ENCODE measurements around the gene TRMT1.

Gene TRMT1

DNA sequence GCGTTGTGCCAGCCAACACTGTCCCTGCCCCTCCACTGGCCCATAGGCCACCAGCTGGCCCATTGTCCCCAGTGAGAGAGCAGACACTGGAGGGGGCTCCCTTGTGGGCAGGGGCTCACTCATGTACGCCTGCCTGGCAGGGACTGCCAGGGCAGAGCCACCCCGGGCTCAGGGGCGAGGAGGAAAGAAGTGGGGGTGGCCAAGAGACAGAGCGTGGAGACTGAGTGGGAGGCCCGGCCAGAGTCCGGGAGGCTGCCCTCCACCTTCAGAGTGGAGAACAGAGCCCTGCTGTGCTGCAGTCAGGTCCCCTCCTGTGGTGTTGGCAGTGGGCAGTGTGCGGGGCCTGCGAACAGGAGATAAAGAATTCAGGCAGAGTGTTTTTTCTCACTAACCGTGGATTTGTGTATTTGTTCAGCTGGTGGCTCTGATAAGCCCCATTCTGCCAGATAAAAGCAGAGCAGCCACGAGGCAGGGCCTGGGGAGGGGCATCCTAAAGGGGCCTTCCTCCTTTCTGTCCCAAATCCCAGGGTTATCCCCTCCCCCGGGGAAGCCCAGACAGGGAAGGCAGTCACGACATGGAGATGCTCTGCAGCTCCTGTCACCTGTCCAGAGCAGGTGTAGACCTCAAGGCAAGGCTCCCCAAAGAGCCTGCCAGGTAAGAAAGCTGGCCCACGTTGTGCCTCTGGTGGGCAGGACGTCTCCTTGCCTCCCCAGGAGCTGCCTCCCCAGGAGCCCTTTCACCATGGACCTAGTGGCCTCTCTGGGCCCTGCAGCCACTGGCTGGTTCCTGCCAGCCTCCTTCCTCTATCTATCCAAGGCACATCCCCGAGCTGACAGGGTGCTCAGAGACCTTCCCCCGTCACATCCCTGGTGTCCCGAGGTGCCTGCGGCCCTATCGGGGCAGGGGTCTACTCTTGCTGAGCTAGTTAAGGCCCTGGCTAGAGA, 46.9 kb downstream of the TRMT1 start:
- DNase-seq = no peak

DNA sequence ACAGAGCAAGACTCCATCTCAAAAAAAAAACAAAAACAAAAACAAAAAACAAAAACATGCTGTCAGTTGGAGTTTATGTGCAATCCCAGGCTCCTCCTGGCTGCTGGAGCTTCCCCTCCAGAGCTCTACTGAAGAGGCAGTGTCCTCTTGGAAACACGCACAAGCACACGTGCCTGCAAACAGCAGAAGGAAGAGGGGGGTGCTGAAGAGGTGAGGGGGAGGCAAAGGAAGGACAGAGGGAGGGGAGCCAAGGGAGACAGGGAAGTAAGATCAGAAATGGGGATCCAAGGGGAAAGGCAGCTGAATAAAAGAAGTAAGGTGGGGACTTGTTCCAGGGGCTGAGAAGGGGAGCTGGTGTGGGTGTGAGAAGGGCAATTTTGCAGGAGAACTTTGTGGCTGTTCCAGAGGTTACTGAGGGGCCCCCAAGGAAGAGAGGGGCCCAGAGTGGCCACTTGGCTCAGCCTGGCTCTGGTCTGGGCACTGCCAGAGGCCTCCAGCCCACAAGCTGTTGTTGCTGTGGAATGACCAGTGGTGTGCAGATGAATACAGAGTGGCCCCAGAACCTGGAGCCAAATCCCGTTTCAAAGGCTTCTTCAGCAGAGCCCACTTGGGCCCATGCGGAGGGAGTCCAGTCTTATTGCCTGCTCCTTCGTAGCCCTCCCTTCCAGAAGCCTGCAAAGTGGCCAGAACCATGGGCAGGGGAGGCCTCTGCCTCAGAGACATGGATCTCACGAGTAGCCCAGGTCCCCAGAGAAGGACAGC, 48.3 kb downstream of the TRMT1 start:
- no peak for DNase-seq

DNA sequence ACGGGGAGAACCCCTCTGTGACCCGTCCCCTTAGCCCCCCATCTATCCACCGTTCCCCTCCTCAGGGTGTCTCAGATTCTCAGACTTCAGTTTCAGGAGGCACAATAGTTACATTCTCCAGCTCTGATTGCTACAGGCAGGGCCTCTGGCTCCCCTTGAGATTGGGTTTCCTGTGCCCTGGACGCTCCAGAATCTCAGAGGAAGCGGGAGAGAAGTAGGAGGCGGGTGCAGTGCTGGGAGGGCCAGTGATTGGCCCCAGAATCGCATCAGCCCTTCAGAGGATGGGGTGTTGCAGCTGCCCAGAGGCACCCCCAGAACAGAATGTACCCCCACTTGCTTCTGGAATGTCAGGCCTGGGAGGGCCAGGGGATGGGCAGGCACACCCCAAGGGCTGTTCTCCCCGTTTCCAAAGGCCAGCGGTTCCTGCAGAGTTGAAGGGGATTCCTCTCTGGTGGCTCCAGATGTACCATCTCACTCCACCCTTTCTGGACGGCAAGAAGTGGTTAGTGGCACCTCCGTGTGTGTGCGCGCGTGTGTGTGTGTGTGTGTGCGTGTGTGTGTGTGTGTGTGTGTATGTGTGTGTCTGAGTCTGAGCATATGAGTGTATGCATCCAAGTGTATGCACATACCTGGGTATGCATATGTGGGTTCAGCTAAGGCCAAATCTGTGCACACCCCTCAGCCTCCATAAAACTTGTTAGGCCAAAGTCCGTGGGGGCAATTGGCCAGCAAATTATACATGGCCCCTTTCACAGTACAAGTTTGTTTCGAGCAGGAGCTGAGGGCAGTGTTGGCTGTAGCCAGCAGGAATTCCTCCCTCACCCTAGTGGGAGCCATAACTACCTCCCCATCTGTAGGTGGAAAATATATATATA, 49.4 kb downstream of the TRMT1 start:
- DNase-seq = no peak

DNA sequence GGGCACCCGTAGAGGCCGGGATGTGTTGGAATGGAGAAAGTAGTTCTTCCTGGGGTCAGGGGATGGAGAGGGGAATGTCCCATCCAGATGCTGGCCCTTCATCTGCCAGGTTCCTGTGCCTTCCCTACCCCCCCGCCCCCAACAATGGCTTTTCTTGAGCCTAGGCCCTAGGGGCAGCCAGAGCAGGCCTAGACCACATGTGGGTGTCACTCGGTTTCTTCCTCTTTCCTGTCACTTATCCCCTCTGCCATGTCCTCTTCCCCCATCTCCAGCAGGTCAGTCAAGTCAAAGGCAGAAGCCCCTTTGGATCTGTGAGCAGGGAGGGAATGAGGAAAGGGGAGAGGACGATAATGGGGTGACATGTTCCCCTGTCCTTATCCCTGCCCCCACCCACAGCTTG, 50.3 kb downstream of the TRMT1 start:
- no peak for DNase-seq

DNA sequence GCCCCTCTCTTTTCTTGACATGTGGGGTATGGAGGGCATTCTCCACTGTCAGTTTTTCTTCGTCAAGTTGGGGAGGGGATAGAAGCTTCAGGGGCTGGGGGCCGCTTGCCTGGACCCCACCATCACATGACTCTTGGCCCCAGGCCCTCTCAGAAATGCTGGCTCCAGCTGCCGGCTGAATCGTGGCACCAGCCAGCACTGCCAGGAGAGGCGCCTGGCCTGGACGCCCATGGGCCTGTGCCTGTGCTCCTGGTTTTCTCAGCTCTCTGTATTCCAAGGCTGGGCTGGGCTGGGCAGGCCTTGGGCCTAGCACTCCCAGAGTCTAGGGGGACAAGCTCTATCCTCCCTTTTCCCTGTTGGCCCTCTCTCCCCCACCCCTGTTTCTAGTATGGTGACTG, 52.4 kb downstream of the TRMT1 start:
- DNase-seq = no peak

DNA sequence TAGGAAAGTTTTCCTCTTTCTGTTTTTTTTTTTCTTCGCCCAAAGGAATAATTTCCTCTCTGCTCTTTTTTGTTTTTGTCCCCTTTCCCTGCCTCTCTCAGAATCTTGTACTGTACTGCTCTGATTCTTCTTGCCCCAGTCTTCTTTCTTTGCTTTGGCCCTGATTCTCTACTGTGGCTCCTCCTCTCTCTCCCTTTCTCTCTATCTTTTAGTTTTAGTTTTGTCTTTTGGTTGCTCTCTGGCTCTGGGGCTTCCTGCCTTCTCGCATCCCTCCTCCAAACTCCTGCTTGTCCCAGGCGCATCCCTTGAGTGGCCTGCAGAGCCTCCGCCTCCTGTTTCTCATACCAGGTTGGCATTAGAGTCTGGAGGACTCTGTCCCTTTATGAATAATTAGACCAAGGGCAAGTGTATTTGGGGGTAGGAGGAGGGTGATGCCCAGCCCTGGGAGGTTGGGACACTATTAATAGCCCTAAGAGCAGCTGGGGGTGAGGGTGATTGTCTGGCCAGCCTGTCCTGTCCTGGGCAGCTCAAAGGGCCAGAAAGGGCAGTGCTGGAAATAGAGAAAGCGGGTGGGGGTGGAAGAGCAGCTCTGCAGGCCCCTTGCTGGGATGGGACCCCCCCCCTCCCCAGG, 53.0 kb downstream of the TRMT1 start:
- no peak for DNase-seq

DNA sequence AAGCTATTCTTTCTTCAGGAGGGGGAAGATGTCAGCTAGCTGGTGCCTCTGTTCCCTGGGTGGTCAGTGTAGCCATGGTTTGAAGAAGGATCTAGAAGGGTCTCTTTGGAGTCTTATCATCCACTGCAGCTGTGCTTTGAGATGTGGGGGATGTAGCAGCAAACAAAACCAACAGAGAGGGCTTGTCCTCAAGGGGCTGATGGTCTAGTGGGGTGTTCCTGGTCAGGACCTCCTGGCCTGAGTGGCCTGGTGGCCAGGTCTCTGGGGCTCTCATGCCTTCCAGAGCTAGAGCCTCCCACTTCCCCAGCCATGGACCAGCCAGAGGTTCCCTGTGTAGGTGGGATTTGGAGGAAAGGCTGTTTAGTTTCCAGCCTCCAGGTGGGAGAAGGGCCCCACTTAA, 54.2 kb downstream of the TRMT1 start:
- no peak for DNase-seq

DNA sequence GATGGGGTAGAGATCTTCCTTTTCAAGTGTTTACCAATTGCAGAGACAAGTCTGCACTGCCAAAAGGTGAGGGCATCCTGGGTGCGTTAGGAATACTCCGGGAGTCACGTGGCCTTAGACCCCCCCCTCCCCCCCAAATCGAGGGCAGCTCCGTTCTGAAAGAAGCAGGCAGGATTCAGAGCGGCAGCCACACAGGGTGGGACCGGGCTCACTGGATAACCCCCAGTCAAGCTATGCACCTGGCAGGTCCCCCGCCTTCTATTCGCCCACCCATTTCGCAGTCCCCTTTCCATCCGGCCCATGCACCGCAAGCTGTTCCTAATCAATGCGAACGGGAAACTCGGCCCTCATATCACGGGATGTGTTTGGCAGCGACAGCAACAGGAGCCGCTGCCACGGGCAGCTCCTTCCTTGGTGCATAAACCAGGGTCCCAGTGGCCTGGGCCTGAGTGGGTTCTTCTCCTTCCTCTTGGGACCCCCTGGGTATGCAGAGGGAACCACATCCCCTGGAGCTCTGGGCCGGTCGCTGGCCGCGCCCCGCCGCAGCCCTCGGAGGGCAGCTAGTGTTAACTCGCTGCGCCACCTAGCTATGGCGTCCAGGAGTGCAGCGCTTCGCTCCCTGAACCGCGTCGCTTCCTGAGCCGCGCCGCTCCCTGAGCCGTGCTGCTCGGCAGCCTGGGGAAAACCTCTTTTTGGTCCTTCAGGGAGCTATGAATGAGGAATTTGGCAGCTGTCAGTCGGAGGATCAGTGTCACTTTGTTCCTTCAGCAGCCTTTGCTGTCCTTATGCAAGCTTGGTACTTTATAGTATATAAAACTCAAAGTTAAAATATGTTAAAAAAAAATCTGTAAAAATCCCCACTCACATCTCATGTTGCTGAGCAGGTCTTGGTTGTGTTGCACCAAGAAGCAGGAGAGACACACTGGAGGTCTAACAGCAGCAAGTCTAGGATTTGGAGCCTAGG, 55.3 kb downstream of the TRMT1 start:
- peak; percentile 95 for DNase-seq

DNA sequence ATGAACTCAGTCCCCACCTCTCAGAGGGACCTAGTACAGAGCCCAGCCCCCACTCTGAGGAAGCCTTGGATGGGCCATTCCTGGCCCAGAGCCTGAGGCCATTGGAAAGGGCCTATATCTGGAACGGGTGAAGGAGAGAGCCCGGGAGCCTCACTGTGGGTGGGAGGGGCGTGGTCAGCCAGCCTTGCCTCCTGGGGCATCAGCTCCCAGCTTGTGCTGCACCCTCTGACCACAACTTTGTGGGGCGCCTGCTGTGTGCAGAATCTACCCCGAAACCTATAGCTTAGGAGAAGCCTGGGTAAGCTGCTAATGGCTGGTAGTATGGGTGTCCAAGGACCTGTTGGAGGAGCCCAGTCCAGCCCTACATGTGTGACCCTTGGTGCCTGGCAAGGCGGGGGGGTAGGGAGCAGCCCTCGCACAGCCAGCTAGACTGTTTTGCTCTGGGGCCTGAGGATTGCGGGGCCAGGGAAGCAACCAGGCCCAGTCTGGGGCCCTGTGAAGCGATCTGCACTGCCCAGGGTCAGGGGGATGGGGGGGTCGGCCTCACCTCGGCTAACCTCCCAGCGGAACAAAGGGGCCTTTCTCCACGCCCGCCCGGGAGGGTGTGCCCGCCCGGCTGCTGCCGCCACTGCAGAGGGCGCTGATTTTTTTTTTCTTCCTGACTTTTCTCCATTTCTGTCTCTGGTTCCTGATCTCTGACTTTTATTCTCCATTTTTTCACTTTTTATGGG, 56.1 kb downstream of the TRMT1 start:
- DNase-seq = no peak

DNA sequence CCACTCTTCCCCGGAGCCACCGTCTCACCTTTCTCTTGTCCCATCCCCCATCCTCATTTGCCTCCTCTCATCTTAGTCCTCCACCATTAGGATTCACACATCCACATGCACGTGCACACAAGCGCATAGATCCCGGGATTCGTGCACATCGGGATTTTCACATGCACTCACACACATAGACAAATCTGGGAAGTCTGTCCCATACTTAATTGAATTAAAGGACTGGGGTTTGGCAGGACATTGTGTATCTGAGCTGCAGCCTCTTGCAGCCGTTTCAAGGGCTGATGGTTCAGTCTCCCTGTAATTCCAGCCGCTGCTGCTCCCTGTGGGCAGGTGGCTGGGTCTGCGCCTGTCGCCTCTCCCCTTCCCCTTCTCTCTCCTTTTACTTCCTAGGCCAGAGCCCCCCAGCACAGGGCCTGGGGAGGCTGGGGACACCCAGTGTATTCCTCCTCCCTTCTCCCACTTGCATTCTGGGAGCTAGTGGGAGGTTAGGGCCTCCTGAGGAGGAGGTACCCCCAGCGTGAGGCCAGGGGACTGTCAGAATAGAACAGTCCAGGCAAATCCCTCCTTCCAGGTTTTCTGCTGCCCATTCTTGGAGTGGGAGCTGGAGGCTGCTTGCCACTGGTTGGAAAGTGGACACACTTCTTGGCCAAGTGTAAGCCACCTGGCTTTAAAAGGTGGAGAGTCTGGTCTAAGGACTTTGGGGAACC, 57.4 kb downstream of the TRMT1 start:
- peak; percentile 47 for DNase-seq

DNA sequence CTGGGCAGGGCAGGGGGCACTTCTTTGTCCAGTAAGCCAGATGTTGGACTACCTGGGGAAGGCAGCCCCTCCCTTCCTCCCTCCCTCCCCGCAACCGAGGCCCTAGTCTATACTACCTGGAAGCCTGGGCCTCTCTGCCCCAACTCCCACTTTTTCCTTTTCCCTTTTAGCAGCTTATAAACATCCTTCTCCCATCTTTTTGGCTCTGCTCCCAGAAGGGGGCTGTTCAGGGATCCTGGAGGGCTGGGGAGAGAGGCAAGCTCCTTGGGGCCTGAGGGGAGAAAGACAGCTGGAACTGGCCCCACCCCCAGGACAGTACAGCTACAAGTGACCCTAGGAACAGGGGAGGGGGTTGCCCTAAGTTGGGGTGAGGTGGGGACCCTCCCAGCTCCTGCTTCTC, 58.8 kb downstream of the TRMT1 start:
- DNase-seq = peak; percentile 30

DNA sequence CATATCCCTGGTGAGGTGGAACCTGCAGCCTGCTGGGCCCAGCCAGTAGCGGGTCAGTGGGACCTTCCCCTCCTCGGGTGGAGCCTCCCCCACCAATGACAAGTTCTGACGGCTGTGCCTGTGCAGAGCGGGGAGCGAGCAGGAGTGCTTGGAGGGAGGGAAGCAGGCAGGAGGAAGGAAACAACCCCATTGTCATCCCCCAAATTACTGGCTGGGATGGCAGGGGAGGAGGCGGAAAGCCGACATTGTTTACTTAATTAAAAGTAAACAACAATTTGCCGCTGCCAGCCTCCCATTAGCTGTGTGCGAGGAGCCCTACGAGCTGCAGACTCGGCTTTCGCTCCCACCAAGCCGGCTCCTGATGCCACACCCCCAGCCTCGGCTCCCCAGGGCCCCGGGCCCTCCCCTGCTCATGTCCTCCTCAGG, 59.4 kb downstream of the TRMT1 start:
- DNase-seq = no peak

DNA sequence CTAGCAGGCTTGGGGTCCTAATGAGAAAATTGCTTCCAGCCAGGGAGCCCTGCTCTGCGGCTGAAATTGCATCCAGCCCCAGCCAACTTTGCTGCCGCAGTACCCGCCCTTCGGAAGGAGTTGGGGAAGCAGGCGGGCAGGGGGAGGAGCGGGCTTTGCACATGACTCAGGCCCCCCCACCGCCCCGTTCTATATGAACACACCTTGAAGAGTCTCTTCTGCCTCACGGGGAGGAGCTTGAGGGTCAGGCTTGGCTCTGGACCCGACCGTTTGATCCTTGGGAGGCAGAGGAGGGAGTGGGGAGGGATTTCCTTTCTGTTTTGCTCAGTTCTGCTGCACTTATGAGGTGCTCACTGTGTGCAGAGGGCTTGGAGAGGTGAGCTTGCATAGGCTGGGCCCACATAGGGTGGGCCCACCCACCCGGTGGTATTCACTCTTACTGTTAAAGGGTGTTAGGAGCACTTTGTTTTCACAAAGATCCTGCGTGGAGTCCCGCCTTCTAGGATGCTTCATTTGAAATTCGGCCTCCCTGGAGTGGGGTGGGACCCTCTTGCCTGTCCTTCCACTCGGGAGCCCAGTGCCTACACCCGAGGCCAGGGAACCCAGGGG, 60.4 kb downstream of the TRMT1 start:
- DNase-seq = no peak

DNA sequence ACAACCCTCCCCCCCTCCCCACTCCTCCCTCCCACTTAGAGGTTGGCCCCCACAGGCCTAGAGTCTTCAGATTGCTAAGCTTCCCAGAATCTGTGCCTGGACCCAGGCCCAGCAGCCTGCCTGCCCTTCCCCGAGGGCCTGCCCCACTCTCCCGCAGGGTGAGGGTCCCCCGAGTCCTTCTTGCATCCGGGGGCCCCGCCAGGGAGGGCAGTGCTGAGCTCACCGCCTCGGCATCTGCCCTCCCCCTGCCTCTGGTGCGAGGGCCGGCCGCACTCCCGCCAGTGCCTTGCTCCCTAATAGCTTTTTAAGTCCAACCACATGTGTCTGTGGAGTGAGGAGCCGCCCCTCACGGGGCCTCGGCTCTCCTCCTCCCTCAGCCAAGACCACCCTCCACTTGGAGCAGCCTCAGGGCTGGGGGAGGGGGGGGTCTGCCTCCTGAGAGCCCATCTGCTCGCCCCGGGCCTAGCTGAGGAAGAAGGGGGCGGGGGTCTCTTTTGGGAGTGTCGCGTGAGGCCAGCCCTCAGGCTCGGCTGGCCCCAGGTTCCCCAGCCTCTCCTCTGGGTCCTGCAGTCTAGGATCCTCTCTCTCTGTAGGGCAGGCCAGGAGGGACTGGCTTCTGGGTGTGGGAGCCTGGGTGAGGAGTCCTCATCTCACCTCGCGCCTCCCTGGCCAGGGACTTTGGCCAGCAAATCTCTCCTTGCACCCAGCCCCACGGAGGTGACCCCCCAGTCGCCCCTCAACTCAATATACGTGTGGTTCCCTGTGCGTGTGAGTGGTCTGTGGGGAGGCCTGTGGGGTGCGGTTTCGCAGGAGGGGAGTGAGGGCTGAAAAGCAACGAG, 61.1 kb downstream of the TRMT1 start:
- peak; percentile 75 for DNase-seq
